Muscle layer of colon (tissue), 2 donors: Measurements from ENCODE around the gene KCP.

Experiments
- H3K27ac ChIP-seq: one replicate; pipeline ENCODE4 v1.7.0; 2013; ENCODE audit warnings: low read depth, mild to moderate bottlenecking, low read length, moderate library complexity
- H3K27me3 ChIP-seq, 2 donors: one replicate each; pipeline ENCODE4 v1.7.0; 2013; ENCODE audit warnings: low read length in 2 of 2, mild to moderate bottlenecking in 2 of 2; ENCODE audit not compliant: insufficient read depth in 2 of 2, control insufficient read depth in 1 of 2
- H3K36me3 ChIP-seq: one replicate; pipeline ENCODE4 v1.7.0; 2013; ENCODE audit warnings: mild to moderate bottlenecking, low read length; ENCODE audit not compliant: insufficient read depth
- H3K4me1 ChIP-seq: one replicate; pipeline ENCODE4 v1.7.0; 2013; ENCODE audit warnings: mild to moderate bottlenecking, low read length; ENCODE audit not compliant: insufficient read depth
- H3K4me3 ChIP-seq, 2 donors: one replicate each; pipeline ENCODE4 v1.7.0; 2013; ENCODE audit warnings: low read length in 2 of 2, low read depth in 1 of 2, mild to moderate bottlenecking in 1 of 2, moderate library complexity in 1 of 2
- H3K9ac ChIP-seq: one replicate; pipeline ENCODE4 v1.7.0; 2013; ENCODE audit warnings: low read length
- H3K9me3 ChIP-seq: one replicate; pipeline ENCODE4 v1.7.0; 2013; ENCODE audit warnings: mild to moderate bottlenecking, low read length
- donor health status: abdominal sarcoma.
- donor health status: Adenocarcinoma of cecum.

The KCP gene

DNA sequence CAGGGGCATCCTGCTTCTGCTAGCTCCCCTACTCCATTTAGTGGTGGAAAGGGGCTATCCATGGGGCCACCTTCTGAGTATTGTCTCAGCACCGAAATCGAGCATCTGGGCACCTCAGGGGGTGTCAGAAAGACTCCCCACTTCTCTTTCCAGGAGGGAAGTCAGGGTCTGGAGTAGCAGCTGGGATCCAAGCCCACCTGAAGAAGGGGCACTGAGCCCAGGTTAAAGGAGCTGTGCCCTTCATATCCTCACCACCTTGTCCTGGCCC lies 77.7 kb downstream of the KCP start:
- H3K9ac ChIP-seq: peak overlapping the region; percentile 46

GRCh38 chr7:128831994-128832879 lies 78.3 kb downstream of the KCP start:
- Histone ChIP-seq H3K36me3 (peaks cover 24% of the 10 kb centered on the region), H3K27me3 (no peaks in the 10 kb centered on the region), H3K9ac (peak overlapping the region; percentile 46), H3K4me1 (peaks cover 63% of the 10 kb centered on the region), H3K27ac (peak overlapping the region; percentile 96), H3K9me3 (no peaks in the 10 kb centered on the region), H3K4me3 (peak overlapping the region; percentile 48 to 94)

More for the DNA sequence above, 77.7 kb downstream of the KCP start:
- Histone ChIP-seq H3K4me1 (peaks cover 61% of the 10 kb centered on the region), H3K36me3 (peaks cover 29% of the 10 kb centered on the region), H3K27ac (peak overlapping the region; percentile 96), H3K9me3 (no peaks in the 10 kb centered on the region), H3K4me3 (peak overlapping the region; percentile 48 to 94), H3K27me3 (no peaks in the 10 kb centered on the region)

DNA sequence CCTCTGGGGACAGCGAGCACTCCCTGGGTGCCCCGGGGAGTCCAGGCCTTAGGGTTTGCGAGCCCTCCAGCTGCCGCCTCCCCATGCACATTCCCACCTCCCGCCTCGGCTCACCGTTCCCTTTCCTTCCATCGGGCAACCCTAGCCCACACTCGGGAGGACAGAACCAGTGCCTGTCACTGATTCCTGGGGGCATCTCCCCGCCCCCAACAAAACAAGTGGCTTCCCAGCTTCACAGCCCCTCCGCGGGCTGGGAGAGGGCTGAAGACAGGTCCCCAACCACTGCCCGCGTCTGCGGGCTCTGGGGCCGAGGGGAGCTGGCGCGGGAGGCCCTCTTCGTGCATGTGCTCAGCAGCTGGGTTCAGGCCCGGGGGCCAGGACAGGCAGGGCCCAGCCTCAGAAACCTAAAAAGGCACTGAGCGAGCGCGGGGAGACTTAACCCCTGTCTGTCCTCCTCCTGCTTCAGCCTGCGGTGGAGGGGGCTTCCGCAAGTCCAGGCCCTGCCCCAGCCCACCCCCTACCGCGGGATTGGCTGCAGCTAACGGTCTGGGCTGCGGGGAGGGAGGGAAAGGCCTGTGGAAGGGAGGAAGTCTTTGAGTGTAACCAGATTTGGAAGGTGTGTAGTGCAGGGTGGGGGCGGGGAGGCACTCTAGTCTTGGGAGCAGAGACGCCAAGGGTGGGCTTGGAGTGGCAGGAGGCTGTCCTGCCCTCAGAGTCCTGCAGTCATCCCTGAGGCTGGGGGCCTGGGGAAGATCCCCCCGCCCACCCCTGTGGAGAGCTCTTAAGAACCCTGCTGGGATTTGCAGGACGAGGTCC lies 79.1 kb downstream of the KCP start:
- H3K27me3 ChIP-seq: no peaks in the 10 kb centered on the region
- H3K36me3 ChIP-seq: peaks cover 15% of the 10 kb centered on the region
- H3K9ac ChIP-seq: peak overlapping the region; percentile 97
- H3K27ac ChIP-seq: peak overlapping the region; percentile 96
- peaks cover 58% of the 10 kb centered on the region for H3K4me1 ChIP-seq
- H3K4me3 ChIP-seq: peak overlapping the region; percentile 48 to 94
- no peaks in the 10 kb centered on the region for H3K9me3 ChIP-seq

GRCh38 chr7:128830231-128831177 lies 80.0 kb downstream of the KCP start, which contains the start of gene FLNC:
TSS of gene FLNC (plus strand) at chr7:128830406. CDS start at chr7:128830638, 232 bp downstream.
- Histone ChIP-seq H3K36me3 (peaks cover 6% of the 10 kb centered on the region), H3K27me3 (no peaks in the 10 kb centered on the region), H3K9me3 (no peaks in the 10 kb centered on the region), H3K4me1 (peaks cover 49% of the 10 kb centered on the region), H3K4me3 (peak within 1 kb of the TSS; percentile 48 to 94), H3K27ac (peak within 1 kb of the TSS; percentile 80), H3K9ac (peak within 1 kb of the TSS; percentile 97)

- Histone ChIP-seq H3K4me1 (peaks cover 41% of the 10 kb centered on the region), H3K9ac (no peak overlapping the region), H3K27me3 (no peaks in the 10 kb centered on the region), H3K9me3 (no peaks in the 10 kb centered on the region), H3K36me3 (no peaks in the 10 kb centered on the region), H3K4me3 (peak overlapping the region in 1 of 2 donors; percentile 7), H3K27ac (peak overlapping the region; percentile 36)
These were observed 80.9 kb downstream of the KCP start for GRCh38 chr7:128829391-128830166.

DNA sequence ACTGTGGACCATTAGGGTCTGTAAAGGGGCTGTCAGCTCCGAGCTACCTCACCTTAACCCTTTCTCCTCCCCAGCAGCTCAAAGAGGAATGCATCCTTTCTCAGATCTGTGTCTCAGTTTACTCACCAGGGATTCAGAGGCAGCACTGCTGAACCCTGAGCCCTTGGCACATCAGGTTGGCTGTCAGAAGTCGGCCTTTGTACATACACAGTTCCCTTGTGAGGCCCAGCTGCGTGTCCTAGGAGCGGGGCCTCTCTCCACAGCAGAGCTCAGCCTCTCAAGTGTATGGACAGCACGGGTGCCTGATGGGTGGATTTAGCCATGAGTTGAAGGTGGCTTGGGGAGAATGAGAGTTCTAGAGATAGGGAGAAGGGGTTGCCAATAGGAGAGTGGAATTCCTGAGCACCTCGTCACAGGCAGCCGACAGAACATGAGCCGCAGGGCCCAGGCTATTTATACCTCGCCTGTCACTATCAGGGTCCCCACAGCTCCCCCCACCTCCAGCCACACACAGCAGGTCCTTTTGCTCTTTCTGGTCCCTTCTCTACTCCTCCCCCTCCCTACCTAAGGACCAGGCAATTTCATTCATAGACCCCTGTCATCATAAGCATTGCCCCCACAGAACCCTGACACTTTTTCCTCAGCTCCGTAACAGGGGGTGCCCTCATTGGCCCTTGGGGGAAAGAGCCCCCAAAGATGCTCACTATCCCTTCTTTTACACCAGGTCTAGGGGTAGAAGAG lies 82.4 kb downstream of the KCP start:
- H3K9ac ChIP-seq: peak overlapping the region; percentile 53
- H3K4me1 ChIP-seq: peaks cover 29% of the 10 kb centered on the region
- H3K4me3 ChIP-seq: no peak overlapping the region
- no peaks in the 10 kb centered on the region for H3K36me3 ChIP-seq
- H3K27me3 ChIP-seq: no peaks in the 10 kb centered on the region
- no peaks in the 10 kb centered on the region for H3K9me3 ChIP-seq
- peak overlapping the region; percentile 79 for H3K27ac ChIP-seq

DNA sequence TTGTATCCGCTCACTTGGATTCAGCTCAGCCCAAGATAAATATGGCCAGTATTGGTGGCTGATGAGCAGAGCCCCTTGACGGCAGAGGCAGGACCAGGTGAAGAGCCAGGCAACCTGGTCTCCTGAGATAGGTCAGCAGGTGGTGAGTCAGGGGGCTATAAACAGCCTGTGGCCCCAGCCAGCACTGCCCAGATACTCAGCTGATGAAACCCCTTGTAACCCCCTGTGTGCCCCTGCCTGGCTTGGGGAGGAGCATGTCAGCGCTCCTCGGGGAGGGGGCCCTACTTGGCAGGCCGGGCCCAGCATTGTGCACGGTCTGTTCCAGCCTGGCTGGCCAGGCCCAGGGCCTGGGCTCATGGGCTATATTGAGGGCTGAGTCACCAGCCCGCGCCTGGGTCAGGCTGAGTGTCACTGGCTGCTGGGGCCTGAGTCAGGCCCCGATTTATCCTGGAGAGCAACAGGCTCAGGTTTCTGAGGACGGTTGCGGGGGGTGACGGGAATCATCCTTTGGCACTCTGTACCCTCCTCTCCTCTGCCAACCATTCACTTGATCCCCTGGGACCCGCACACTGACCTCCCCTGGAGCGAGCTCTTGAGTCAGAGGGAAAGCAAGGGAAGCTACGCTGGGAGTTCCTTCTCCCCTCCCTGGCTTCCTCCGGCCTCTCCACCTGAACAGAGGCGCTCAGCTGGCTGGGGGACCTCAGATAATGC lies 83.1 kb downstream of the KCP start:
- peak overlapping the region; percentile 8 for H3K9ac ChIP-seq
- H3K27ac ChIP-seq: peak overlapping the region; percentile 79
- no peaks in the 10 kb centered on the region for H3K36me3 ChIP-seq
- no peak overlapping the region for H3K4me3 ChIP-seq
- H3K9me3 ChIP-seq: no peaks in the 10 kb centered on the region
- H3K4me1 ChIP-seq: peaks cover 22% of the 10 kb centered on the region
- no peaks in the 10 kb centered on the region for H3K27me3 ChIP-seq

GRCh38 chr7:128826916-128827247 lies 83.6 kb downstream of the KCP start:
- H3K4me3 ChIP-seq: no peak overlapping the region
- H3K4me1 ChIP-seq: peaks cover 21% of the 10 kb centered on the region
- no peaks in the 10 kb centered on the region for H3K36me3 ChIP-seq
- no peaks in the 10 kb centered on the region for H3K27me3 ChIP-seq
- H3K9ac ChIP-seq: no peak overlapping the region
- H3K9me3 ChIP-seq: no peaks in the 10 kb centered on the region
- no peak overlapping the region for H3K27ac ChIP-seq
